Keratinocyte (primary cell): ENCODE measurements around the gene MAN2C1.

Experiments
- EZH2 ChIP-seq: IDR thresholded peaks from one replicate; pipeline ENCODE4 v1.6.1; 2012; ENCODE audit warnings: inconsistent platforms, mild to moderate bottlenecking, low read length, moderate library complexity
- TF ChIP-seq, protein P1 (sequence below), 3 experiments: IDR thresholded peaks in 1 of 3; conservative IDR thresholded peaks in 1 of 3; optimal IDR thresholded peaks in 1 of 3; 2 replicates in 2 of 3; 3 replicates in 1 of 3; pipeline versions ENCODE3 to v1.5.1; 2011; ENCODE audit warnings: low read length in 3 of 3, mild to moderate bottlenecking in 3 of 3, moderate library complexity in 2 of 3, control low read depth in 1 of 3, inconsistent platforms in 1 of 3; ENCODE audit not compliant: insufficient read depth in 2 of 3; ENCODE audit errors: extremely low read depth in 1 of 3

DNA sequence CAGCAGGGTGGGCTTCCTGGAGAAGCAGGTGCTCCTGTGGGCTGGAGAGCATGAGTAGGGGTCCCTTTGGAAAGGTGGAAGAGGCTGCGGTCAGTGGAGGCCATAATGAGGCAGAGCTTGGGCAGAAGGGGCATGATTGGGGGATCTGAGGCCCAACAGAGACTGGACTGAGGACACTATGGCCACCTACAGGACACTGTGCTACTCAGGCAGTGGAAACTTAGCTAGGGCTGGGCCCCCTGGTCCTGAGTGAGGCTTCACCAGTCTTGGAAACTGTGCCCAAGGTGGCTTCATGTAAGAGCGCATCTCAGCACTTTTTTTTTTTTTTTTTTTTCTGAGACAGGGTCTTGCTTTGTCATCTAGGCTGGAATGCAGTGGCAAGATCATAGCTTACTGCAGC is 38.8 kb downstream of the MAN2C1 start:
- TF ChIP-seq, protein P1, sequence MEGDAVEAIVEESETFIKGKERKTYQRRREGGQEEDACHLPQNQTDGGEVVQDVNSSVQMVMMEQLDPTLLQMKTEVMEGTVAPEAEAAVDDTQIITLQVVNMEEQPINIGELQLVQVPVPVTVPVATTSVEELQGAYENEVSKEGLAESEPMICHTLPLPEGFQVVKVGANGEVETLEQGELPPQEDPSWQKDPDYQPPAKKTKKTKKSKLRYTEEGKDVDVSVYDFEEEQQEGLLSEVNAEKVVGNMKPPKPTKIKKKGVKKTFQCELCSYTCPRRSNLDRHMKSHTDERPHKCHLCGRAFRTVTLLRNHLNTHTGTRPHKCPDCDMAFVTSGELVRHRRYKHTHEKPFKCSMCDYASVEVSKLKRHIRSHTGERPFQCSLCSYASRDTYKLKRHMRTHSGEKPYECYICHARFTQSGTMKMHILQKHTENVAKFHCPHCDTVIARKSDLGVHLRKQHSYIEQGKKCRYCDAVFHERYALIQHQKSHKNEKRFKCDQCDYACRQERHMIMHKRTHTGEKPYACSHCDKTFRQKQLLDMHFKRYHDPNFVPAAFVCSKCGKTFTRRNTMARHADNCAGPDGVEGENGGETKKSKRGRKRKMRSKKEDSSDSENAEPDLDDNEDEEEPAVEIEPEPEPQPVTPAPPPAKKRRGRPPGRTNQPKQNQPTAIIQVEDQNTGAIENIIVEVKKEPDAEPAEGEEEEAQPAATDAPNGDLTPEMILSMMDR (optimal IDR thresholded peaks at IDR 0.05 in 1 of 3, IDR thresholded peaks at IDR 0.05 in 1 of 3, conservative IDR thresholded peaks at IDR 0.05 in 1 of 3; ENCODE audit: extremely low read depth in 1 of 3, insufficient read depth in 2 of 3, low read length in 3 of 3) = no peak
- TF ChIP-seq EZH2 = no peak
